ENCODE data around the gene EIF4E1B.
A peak's percentile ranks its signal among the peaks of the same experiment; 100 is the strongest.

DNA sequence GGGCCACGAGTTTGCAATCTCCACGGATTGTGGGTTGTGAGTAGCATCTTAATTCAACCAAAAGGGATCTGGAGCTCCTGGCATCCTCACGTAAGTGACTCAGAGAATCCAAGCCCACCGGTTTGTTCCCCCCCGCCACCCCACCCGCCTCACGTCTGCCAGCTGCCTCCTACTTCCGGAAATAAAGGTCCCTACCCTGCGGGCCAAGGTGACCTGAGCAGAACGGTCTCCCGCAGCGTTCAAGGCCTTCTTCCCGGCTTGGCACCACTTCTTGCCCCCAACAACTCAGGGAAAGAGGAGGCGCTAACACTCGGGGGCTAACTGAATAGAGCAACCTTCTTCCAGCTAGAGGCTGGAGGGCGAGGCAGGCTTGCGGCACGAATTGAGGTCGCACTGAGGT lies 11.7 kb upstream of the EIF4E1B start:
- peak; percentile 16 for TF ChIP-seq EZH2 (IDR thresholded peaks at IDR 0.05; ENCODE audit: borderline replicate concordance, insufficient read depth, low read depth, low read length, poor library complexity, severe bottlenecking)
- TF ChIP-seq, protein P1, sequence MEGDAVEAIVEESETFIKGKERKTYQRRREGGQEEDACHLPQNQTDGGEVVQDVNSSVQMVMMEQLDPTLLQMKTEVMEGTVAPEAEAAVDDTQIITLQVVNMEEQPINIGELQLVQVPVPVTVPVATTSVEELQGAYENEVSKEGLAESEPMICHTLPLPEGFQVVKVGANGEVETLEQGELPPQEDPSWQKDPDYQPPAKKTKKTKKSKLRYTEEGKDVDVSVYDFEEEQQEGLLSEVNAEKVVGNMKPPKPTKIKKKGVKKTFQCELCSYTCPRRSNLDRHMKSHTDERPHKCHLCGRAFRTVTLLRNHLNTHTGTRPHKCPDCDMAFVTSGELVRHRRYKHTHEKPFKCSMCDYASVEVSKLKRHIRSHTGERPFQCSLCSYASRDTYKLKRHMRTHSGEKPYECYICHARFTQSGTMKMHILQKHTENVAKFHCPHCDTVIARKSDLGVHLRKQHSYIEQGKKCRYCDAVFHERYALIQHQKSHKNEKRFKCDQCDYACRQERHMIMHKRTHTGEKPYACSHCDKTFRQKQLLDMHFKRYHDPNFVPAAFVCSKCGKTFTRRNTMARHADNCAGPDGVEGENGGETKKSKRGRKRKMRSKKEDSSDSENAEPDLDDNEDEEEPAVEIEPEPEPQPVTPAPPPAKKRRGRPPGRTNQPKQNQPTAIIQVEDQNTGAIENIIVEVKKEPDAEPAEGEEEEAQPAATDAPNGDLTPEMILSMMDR (IDR thresholded peaks at IDR 0.05) = no peak
